H7 (cell line): ENCODE results near the gene ITGBL1. TPM values are rescaled to one million over a fixed set of nuclear protein-coding genes. Genes with fewer than 3 reads are reported as not detected.

ENCODE experiments used
- DNase-seq: peaks from one replicate; pipeline ENCODE4 v3.0.0; 2012
- H3K27me3 ChIP-seq: 2 replicates; pipeline ENCODE4 v1.6.0; 2011; ENCODE audit warnings: mild to moderate bottlenecking, low read length; ENCODE audit not compliant: control insufficient read depth, insufficient read depth
- H3K36me3 ChIP-seq: replicated peaks from 2 replicates; pipeline ENCODE4 v1.5.1; 2011; ENCODE audit warnings: low read length; ENCODE audit not compliant: control insufficient read depth, insufficient read depth
- H3K4me3 ChIP-seq: 2 replicates; pipeline ENCODE4 v1.5.1; 2011; ENCODE audit warnings: low read depth, mild to moderate bottlenecking, control low read depth, low read length, moderate library complexity; ENCODE audit not compliant: insufficient read depth
- total RNA-seq: library from RNA; depleted of rRNA; stranded (reverse); fragments of >200 nt; shearing (Covaris generic); gene quantifications from 2 replicates; pipeline ENCODE4 v1.2.3, GENCODE V29; 2014

Gene ITGBL1
- total RNA-seq, 1 experiment from 2014 or later: 0.03 TPM

GRCh38 chr13:101690871-101691270, 238.4 kb downstream of the ITGBL1 start:
- Histone ChIP-seq H3K36me3 (no peaks in the 10 kb centered on the region), H3K4me3 (no peak overlapping the region), H3K27me3 (no peaks in the 10 kb centered on the region)
- DNase-seq: no peak

GRCh38 chr13:101691341-101691860, 238.9 kb downstream of the ITGBL1 start:
- Histone ChIP-seq H3K36me3 (no peaks in the 10 kb centered on the region), H3K27me3 (no peaks in the 10 kb centered on the region)
- DNase-seq: no peak

GRCh38 chr13:101695870-101696516, 243.5 kb downstream of the ITGBL1 start:
- no peak overlapping the region for H3K4me3 ChIP-seq
- no peak for DNase-seq
- H3K27me3 ChIP-seq: no peaks in the 10 kb centered on the region
- H3K36me3 ChIP-seq: no peaks in the 10 kb centered on the region

More at GRCh38 chr13:101691341-101691860, 238.9 kb downstream of the ITGBL1 start:
- H3K4me3 ChIP-seq: no peak overlapping the region

- DNase-seq: no peak
- no peaks in the 10 kb centered on the region for H3K36me3 ChIP-seq
- no peaks in the 10 kb centered on the region for H3K27me3 ChIP-seq
- no peak overlapping the region for H3K4me3 ChIP-seq
Measured at GRCh38 chr13:101697745-101698144, 245.3 kb downstream of the ITGBL1 start.

- Histone ChIP-seq H3K4me3 (no peak overlapping the region), H3K27me3 (no peaks in the 10 kb centered on the region), H3K36me3 (no peaks in the 10 kb centered on the region)
- DNase-seq: no peak
Measured at GRCh38 chr13:101698400-101698799, 245.9 kb downstream of the ITGBL1 start.

- DNase-seq: no peak
Measured at GRCh38 chr13:101700598-101700997, 248.1 kb downstream of the ITGBL1 start.

GRCh38 chr13:101703081-101703480, 250.6 kb downstream of the ITGBL1 start:
- no peak for DNase-seq
- Histone ChIP-seq H3K36me3 (no peaks in the 10 kb centered on the region), H3K4me3 (no peak overlapping the region), H3K27me3 (no peaks in the 10 kb centered on the region)

More at GRCh38 chr13:101700598-101700997, 248.1 kb downstream of the ITGBL1 start:
- H3K27me3 ChIP-seq: no peaks in the 10 kb centered on the region
- no peaks in the 10 kb centered on the region for H3K36me3 ChIP-seq
- H3K4me3 ChIP-seq: no peak overlapping the region

- Histone ChIP-seq H3K36me3 (no peaks in the 10 kb centered on the region), H3K4me3 (no peak overlapping the region), H3K27me3 (no peaks in the 10 kb centered on the region)
- no peak for DNase-seq
Measured at GRCh38 chr13:101703838-101704237, 251.4 kb downstream of the ITGBL1 start.

- DNase-seq: no peak
- no peaks in the 10 kb centered on the region for H3K36me3 ChIP-seq
- no peaks in the 10 kb centered on the region for H3K27me3 ChIP-seq
- no peak overlapping the region for H3K4me3 ChIP-seq
Measured at GRCh38 chr13:101706651-101707050, 254.2 kb downstream of the ITGBL1 start.

GRCh38 chr13:101707659-101708058, 255.2 kb downstream of the ITGBL1 start:
- Histone ChIP-seq H3K4me3 (no peak overlapping the region), H3K36me3 (no peaks in the 10 kb centered on the region), H3K27me3 (no peaks in the 10 kb centered on the region)
- DNase-seq: no peak

GRCh38 chr13:101708115-101708514, 255.6 kb downstream of the ITGBL1 start:
- Histone ChIP-seq H3K27me3 (no peaks in the 10 kb centered on the region), H3K4me3 (no peak overlapping the region), H3K36me3 (no peaks in the 10 kb centered on the region)
- DNase-seq: peak; percentile 24

- no peak for DNase-seq
- H3K4me3 ChIP-seq: no peak overlapping the region
- H3K27me3 ChIP-seq: no peaks in the 10 kb centered on the region
- no peaks in the 10 kb centered on the region for H3K36me3 ChIP-seq
Measured at GRCh38 chr13:101709952-101710351, 257.5 kb downstream of the ITGBL1 start.

GRCh38 chr13:101711307-101712025, 259.0 kb downstream of the ITGBL1 start:
- no peak overlapping the region for H3K4me3 ChIP-seq
- no peaks in the 10 kb centered on the region for H3K27me3 ChIP-seq
- no peak for DNase-seq
- no peaks in the 10 kb centered on the region for H3K36me3 ChIP-seq

- Histone ChIP-seq H3K36me3 (no peaks in the 10 kb centered on the region), H3K4me3 (no peak overlapping the region), H3K27me3 (no peaks in the 10 kb centered on the region)
- DNase-seq: no peak
Measured at GRCh38 chr13:101712026-101712348, 259.5 kb downstream of the ITGBL1 start.

GRCh38 chr13:101714195-101714594, 261.7 kb downstream of the ITGBL1 start:
- no peak for DNase-seq
- Histone ChIP-seq H3K36me3 (no peaks in the 10 kb centered on the region), H3K27me3 (no peaks in the 10 kb centered on the region), H3K4me3 (no peak overlapping the region)
